NCI-H1048 (cell line): ENCODE data around the gene G6PC1.
"Not testable (repeated sequence)": the region's sequence is repeated elsewhere in the genome, so short reads cannot be mapped to it uniquely, and the experiment has no call there.

Experiments
- DNase-seq: peaks from one replicate; lab custom pipeline; 2025; lab: John Stamatoyannopoulos, UW

G6PC1 gene

GRCh38 chr17:42900460-42901331, at the start of gene G6PC1:
Gene G6PC1, plus strand, starts transcription at chr17:42900799. Its CDS starts 78 bp downstream, at chr17:42900877.
- DNase-seq: no peak

- DNase-seq: no peak
Observed at GRCh38 chr17:42850954-42851353, 49.6 kb upstream of the G6PC1 start, which contains the start of gene AOC3. Gene AOC3, plus strand, starts transcription at chr17:42851199. Its CDS starts 145 bp downstream, at chr17:42851344.

GRCh38 chr17:42851371-42852240, 49.0 kb upstream of the G6PC1 start:
- not testable (repeated sequence) for DNase-seq

GRCh38 chr17:42852351-42852750, 48.2 kb upstream of the G6PC1 start:
- no peak for DNase-seq

- DNase-seq: no peak
Observed at GRCh38 chr17:42853004-42853403, 47.6 kb upstream of the G6PC1 start.

- no peak for DNase-seq
Observed at GRCh38 chr17:42853597-42853967, 47.0 kb upstream of the G6PC1 start.

- no peak for DNase-seq
Observed at GRCh38 chr17:42853968-42854790, 46.4 kb upstream of the G6PC1 start.

GRCh38 chr17:42855048-42855596, 45.5 kb upstream of the G6PC1 start:
- no peak for DNase-seq

- not testable (repeated sequence) for DNase-seq
Observed at GRCh38 chr17:42856093-42856492, 44.5 kb upstream of the G6PC1 start.

GRCh38 chr17:42856516-42856915, 44.1 kb upstream of the G6PC1 start:
- not testable (repeated sequence) for DNase-seq

- DNase-seq: no peak
Observed at GRCh38 chr17:42857389-42857788, 43.2 kb upstream of the G6PC1 start.

- no peak for DNase-seq
Observed at GRCh38 chr17:42865638-42866094, 34.9 kb upstream of the G6PC1 start.

- no peak for DNase-seq
Observed at GRCh38 chr17:42866216-42866615, 34.4 kb upstream of the G6PC1 start.

GRCh38 chr17:42866631-42867575, 33.7 kb upstream of the G6PC1 start:
- no peak for DNase-seq

- not testable (repeated sequence) for DNase-seq
Observed at GRCh38 chr17:42867694-42868261, 32.8 kb upstream of the G6PC1 start.

GRCh38 chr17:42868338-42868737, 32.3 kb upstream of the G6PC1 start:
- DNase-seq: no peak

GRCh38 chr17:42871647-42872046, 29.0 kb upstream of the G6PC1 start:
- DNase-seq: no peak

- DNase-seq: no peak
Observed at GRCh38 chr17:42872251-42872965, 28.2 kb upstream of the G6PC1 start.

GRCh38 chr17:42873315-42873714, 27.3 kb upstream of the G6PC1 start:
- DNase-seq: no peak
